ENCODE data around the gene TMED5.

Gene TMED5

DNA sequence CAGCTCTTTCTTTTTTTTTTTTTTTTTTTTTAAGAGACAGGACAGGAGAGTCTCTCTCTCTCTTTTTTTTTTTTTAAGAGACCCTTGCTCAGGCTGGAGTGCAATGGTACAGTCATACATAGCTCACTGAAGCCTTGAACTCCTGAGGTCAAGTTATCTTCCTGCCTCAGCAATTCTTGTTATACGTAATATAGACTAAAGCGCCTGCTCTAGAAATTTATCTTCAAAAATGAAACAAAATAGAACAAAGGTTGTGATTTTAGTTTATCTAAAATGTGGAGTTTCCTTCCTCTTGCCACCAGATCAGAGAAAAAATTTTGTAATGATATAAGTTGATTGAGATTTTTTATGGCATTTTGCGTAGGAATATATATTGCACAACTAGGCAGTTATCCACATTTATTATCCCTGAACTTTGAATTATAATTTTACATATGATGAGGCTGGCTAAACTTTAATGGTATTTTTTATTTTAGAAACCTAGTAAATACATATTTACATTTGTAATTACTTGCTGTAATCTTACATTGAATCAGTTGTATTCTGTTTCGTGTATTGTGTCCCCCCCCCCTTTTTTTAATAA lies 56.9 kb downstream of the TMED5 start:
- no peak for DNase-seq (ENCODE audit: low spot score)

- DNase-seq (ENCODE audit: low spot score) = no peak
Measured at GRCh38 chr1:93120614-93121013, 59.6 kb downstream of the TMED5 start.

GRCh38 chr1:93114391-93114790 lies 65.8 kb downstream of the TMED5 start:
- no peak for DNase-seq (ENCODE audit: low spot score)

DNA sequence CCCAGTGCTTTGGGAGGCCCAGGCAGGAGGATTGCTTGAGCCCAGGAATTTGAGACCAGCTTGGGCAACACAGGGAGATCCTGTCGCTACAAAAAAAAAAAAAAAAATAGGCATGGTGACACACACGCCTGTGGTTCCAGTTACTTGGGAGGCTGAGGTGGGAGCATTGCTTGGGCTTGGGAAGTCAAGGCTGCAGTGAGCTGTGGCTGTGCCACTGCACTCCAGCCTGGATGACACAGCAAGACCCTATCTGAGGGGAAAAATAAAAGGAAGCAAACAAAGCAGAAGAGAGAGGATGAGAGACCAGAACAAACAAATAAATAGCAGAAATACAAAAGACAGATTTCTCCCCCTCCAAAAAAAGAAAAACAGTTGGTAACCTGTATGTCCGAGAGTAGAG lies 67.1 kb downstream of the TMED5 start:
- no peak for DNase-seq (ENCODE audit: low spot score)

GRCh38 chr1:93111561-93111960 lies 68.7 kb downstream of the TMED5 start:
- DNase-seq (ENCODE audit: low spot score) = no peak

- DNase-seq (ENCODE audit: low spot score) = no peak
Measured at GRCh38 chr1:93111065-93111464, 69.1 kb downstream of the TMED5 start.

DNA sequence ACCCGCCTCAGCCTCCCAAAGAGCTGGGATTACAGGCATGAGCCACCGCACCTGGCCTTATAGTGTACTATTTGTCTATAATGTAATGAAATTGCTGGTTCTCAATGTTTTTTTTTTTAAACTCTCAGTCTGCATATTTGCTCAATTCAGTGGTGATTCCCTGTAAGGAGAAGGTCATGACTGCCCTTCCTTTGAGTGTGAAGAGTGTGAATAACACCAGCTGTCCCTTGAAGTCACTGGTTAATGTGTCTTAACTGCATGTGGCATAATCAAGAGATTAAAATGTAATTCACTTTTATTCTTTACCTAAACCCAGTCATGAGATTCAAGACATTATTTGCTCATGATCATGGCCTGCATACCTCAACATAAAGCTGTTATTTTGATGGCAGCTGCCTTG lies 70.6 kb downstream of the TMED5 start:
- DNase-seq (ENCODE audit: low spot score) = no peak

- no peak for DNase-seq (ENCODE audit: low spot score)
Measured at GRCh38 chr1:93108335-93108734, 71.9 kb downstream of the TMED5 start.

DNA sequence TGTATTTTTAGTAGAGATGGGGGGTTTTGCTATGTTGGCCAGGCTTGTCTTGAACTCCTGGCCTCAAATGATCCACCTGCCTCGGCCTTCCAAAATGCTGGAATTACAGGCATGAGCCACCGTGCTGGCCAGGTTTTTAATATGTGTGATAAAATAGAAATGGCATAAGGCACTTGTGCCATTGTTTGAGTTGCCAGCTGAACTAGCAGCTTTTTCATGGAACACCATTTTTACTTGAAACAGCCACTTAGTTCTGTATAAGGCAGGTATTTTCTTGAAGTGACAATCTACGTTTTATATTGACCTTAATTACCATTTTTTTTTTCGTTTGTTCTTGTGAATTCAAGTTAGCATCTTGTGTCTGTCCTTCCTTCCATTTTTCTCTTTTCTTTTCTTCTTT lies 72.8 kb downstream of the TMED5 start:
- DNase-seq (ENCODE audit: low spot score) = no peak

DNA sequence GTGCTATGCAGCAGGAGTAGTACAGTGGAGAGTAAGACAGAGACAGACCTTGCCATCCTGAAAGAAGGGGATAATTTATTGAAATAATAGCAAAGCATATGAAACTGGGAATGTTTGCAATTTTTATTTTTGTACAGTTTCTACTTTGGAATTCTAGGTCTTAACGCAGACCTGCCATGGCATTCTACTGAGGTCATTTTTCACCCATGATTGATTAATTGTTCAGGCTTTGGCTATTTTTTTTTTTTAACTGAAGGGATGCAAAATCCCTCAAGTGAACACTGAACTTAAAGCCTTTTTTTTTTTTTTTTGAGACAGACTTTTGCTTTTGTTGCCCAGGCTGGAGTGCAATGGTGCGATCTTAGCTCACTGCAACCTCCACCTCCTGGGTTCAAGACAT lies 74.0 kb downstream of the TMED5 start:
- DNase-seq (ENCODE audit: low spot score) = peak; percentile 55

DNA sequence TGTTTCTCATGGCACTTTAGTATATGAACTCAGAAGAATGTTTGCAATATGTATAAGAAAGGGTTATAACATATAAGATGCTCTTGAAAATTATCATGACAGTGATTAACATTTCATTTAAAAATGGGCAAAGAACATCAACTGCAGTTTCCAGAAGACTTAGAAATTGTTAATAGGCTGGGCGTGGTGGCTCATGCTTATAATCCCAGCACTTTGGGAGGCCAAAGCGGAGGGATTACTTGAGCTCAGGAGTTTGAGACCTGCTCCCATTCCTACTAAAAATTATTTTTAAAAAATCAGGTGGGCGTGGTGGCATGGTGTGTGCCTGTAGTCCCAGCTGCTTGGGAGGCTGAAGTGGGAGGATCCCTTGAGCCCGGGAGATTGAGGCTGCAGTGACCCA lies 78.1 kb downstream of the TMED5 start:
- DNase-seq (ENCODE audit: low spot score) = no peak

Measured in kidney tubule cell (primary cell).